ENCODE results near the gene TMEM11.

Gene TMEM11

DNA sequence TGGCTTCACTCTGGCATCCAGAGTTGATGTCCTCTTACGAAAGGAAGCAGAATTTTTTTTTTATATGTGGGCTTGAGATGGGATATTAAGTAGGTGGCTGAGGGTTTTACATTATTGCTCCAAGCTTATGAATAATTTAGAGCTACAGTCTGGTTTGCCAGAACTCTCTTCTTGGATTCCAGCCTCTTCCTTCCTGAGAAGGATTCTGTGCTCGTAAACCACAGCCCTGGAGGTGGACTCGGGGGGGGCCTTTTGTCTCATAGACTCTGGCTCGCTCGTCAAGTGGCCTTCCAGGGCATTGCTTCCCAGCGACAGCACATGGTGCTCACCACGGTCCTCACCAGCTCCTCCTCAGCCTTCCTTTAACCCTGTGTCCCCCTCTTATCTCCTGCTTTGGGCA, 43.2 kb downstream of the TMEM11 start:
- Histone ChIP-seq H3K4me3 (ENCODE audit: low read depth, low read length) (no peak overlapping the region), H3K9ac (no peak overlapping the region), H3K4me2 (ENCODE audit: low read length) (no peak overlapping the region), H2AFZ (no peak overlapping the region), H3K27me3 (ENCODE audit: control insufficient read depth, insufficient read depth, low read length) (no peaks in the 10 kb centered on the region), H3K79me2 (no peaks in the 10 kb centered on the region), H3K36me3 (ENCODE audit: control insufficient read depth, insufficient read depth, low read length) (no peaks in the 10 kb centered on the region), H3K27ac (no peak overlapping the region), H3K4me1 (no peaks in the 10 kb centered on the region), H3K9me3 (ENCODE audit: control insufficient read depth, low read length) (no peaks in the 10 kb centered on the region)
- TF ChIP-seq, protein P1, sequence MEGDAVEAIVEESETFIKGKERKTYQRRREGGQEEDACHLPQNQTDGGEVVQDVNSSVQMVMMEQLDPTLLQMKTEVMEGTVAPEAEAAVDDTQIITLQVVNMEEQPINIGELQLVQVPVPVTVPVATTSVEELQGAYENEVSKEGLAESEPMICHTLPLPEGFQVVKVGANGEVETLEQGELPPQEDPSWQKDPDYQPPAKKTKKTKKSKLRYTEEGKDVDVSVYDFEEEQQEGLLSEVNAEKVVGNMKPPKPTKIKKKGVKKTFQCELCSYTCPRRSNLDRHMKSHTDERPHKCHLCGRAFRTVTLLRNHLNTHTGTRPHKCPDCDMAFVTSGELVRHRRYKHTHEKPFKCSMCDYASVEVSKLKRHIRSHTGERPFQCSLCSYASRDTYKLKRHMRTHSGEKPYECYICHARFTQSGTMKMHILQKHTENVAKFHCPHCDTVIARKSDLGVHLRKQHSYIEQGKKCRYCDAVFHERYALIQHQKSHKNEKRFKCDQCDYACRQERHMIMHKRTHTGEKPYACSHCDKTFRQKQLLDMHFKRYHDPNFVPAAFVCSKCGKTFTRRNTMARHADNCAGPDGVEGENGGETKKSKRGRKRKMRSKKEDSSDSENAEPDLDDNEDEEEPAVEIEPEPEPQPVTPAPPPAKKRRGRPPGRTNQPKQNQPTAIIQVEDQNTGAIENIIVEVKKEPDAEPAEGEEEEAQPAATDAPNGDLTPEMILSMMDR (IDR thresholded peaks at IDR 0.05): no peak

DNA sequence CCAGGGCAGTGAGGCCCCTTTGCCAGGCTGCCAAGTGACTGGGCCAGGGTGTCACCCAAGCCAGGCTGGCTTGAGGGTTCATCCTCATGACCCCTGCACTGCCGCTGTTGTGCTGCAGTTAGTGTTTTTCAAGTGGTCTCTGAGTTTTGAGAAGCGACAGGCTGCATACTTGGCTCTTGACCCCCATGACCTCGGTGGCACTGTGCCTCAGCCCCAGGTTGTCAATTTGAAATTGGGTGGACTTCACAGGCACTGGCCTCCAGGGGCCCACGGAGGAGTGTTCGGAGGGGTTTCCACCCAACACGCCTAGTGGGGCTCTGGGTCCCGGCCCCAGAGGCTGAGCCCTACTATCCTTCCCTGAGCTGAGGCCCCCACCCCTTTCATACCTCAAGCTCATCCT, 44.5 kb downstream of the TMEM11 start:
- no peaks in the 10 kb centered on the region for H3K4me1 ChIP-seq
- TF ChIP-seq, protein P1 (IDR thresholded peaks at IDR 0.05): no peak
- H3K27me3 ChIP-seq (ENCODE audit: control insufficient read depth, insufficient read depth, low read length): no peaks in the 10 kb centered on the region
- H3K9ac ChIP-seq: no peak overlapping the region
- H3K4me2 ChIP-seq (ENCODE audit: low read length): no peak overlapping the region
- H3K36me3 ChIP-seq (ENCODE audit: control insufficient read depth, insufficient read depth, low read length): no peaks in the 10 kb centered on the region
- no peak overlapping the region for H3K4me3 ChIP-seq (ENCODE audit: low read depth, low read length)
- no peaks in the 10 kb centered on the region for H3K9me3 ChIP-seq (ENCODE audit: control insufficient read depth, low read length)
- peaks cover 10% of the 10 kb centered on the region for H3K79me2 ChIP-seq
- H3K27ac ChIP-seq: no peak overlapping the region
- no peak overlapping the region for H2AFZ ChIP-seq

DNA sequence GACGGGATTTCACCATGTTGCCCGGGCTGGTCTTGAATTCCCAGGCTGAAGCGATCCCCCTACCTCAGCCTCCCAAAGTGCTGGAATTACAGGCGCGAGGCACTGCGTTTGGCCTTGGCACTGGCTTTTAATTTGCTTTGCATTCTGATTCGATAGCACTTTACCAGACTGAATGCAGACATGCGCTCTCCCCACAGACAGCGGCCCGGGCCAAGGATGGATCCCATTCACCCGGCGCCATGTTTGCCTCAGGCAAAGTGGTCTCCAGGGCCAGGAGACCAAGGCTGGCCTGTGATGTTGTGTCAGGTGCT, 45.5 kb downstream of the TMEM11 start:
- H3K9ac ChIP-seq: no peak overlapping the region
- TF ChIP-seq, protein P1 (IDR thresholded peaks at IDR 0.05): no peak
- no peak overlapping the region for H3K27ac ChIP-seq
- H3K9me3 ChIP-seq (ENCODE audit: control insufficient read depth, low read length): no peaks in the 10 kb centered on the region
- no peak overlapping the region for H3K4me2 ChIP-seq (ENCODE audit: low read length)
- H3K4me3 ChIP-seq (ENCODE audit: low read depth, low read length): no peak overlapping the region
- no peaks in the 10 kb centered on the region for H3K27me3 ChIP-seq (ENCODE audit: control insufficient read depth, insufficient read depth, low read length)
- H3K4me1 ChIP-seq: no peaks in the 10 kb centered on the region
- peaks cover 17% of the 10 kb centered on the region for H3K79me2 ChIP-seq
- H3K36me3 ChIP-seq (ENCODE audit: control insufficient read depth, insufficient read depth, low read length): no peaks in the 10 kb centered on the region
- H2AFZ ChIP-seq: no peak overlapping the region

DNA sequence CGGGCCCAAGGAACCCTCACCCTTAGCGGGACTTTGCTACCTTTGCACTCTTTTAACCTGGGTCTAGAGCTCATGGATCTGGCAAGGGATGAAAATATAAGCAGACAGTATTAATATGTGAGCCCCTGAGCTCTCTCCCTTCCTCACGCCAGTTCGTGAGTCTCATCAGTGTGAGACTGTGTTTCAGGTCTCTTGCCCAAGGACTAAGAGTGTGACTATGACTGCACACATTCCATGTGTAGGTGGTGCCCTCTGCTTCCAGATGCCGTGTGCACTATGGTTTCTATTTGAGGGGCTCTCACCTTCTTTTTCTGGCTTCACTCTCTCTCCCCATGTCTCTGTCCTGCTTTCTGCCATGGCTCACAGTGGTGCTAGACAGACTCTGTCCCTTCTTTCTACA, 46.7 kb downstream of the TMEM11 start:
- Histone ChIP-seq H3K4me1 (peaks cover 2% of the 10 kb centered on the region), H2AFZ (no peak overlapping the region), H3K9me3 (ENCODE audit: control insufficient read depth, low read length) (no peaks in the 10 kb centered on the region), H3K36me3 (ENCODE audit: control insufficient read depth, insufficient read depth, low read length) (no peaks in the 10 kb centered on the region), H3K9ac (no peak overlapping the region), H3K27me3 (ENCODE audit: control insufficient read depth, insufficient read depth, low read length) (no peaks in the 10 kb centered on the region), H3K4me2 (ENCODE audit: low read length) (no peak overlapping the region), H3K4me3 (ENCODE audit: low read depth, low read length) (no peak overlapping the region), H3K27ac (no peak overlapping the region), H3K79me2 (peaks cover 20% of the 10 kb centered on the region)
- TF ChIP-seq, protein P1 (IDR thresholded peaks at IDR 0.05): no peak

DNA sequence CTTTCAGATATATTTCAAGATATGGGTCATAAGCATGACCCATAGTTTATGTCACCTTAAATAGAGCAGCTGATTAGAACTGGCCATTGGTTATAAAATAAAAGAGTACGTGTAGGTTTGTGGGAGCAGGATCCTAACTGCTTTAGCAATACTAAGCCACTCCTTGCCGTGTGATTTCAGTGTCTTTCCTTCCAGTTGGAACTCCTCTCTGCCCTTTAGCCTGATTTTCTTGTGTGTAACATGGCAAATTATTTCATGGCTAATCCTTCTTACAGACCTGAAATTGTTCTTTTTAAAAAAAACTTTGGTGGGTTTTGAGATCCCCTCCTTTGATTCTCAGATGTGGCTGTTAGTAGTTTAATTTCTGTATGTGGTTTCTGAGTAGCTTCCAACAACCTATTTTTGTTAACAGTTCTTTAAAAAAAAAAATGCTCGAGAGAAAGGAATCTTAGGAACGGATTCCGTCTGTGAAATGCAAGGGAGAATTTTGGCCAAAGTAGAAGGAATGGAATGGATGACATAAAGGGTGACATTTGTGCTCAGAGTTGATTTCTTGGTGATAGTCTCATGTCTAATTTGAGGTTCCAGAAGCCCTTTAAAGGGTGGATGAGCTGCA, 47.3 kb downstream of the TMEM11 start:
- Histone ChIP-seq H3K36me3 (ENCODE audit: control insufficient read depth, insufficient read depth, low read length) (no peaks in the 10 kb centered on the region), H3K27ac (no peak overlapping the region), H3K9me3 (ENCODE audit: control insufficient read depth, low read length) (no peaks in the 10 kb centered on the region), H3K27me3 (ENCODE audit: control insufficient read depth, insufficient read depth, low read length) (no peaks in the 10 kb centered on the region), H2AFZ (no peak overlapping the region), H3K4me2 (ENCODE audit: low read length) (no peak overlapping the region), H3K4me3 (ENCODE audit: low read depth, low read length) (no peak overlapping the region), H3K9ac (no peak overlapping the region), H3K79me2 (peaks cover 20% of the 10 kb centered on the region), H3K4me1 (peaks cover 5% of the 10 kb centered on the region)
- TF ChIP-seq, protein P1 (IDR thresholded peaks at IDR 0.05): no peak
